Astrocyte of the cerebellum (primary cell): Measurements from ENCODE around the gene MYBPC2.

Experiments used
- DNase-seq: peaks from one replicate; pipeline ENCODE4 v3.0.0-alpha.2; 2011; ENCODE audit warnings: low read depth
- H3K4me3 ChIP-seq: 2 replicates; pipeline ENCODE4 v1.5.1; 2011; ENCODE audit warnings: mild to moderate bottlenecking, low read depth, low read length, moderate library complexity
- CTCF ChIP-seq: IDR thresholded peaks from 2 replicates; pipeline ENCODE4 v1.5.1; 2012; ENCODE audit warnings: low read length, low read depth, moderate library complexity, mild to moderate bottlenecking; ENCODE audit errors: missing control alignments
- in situ Hi-C: cut with HindIII; loops from 2 replicates; pipeline ENCODE4 v1.10.0; 2017; ENCODE audit warnings: low sequenced_read_pairs

The MYBPC2 gene

GRCh38 chr19:50432221-50433028, at the start of gene MYBPC2:
Gene MYBPC2, plus strand, starts transcription at chr19:50432892. Its CDS starts 62 bp downstream, at chr19:50432954.
- no peak for TF ChIP-seq CTCF
- in situ Hi-C loops = no loop called here
- DNase-seq = no peak
- H3K4me3 ChIP-seq = peak within 1 kb of the TSS; percentile 51

- no peak for TF ChIP-seq CTCF
- in situ Hi-C loops = no loop called here
- peak overlapping the region; percentile 66 for H3K4me3 ChIP-seq
- no peak for DNase-seq
Observed at GRCh38 chr19:50383001-50383851, 49.5 kb upstream of the MYBPC2 start.

GRCh38 chr19:50383852-50384684, 48.6 kb upstream of the MYBPC2 start, which contains the start of gene POLD1:
Gene POLD1, plus strand, starts transcription at chr19:50384347. Its CDS starts 14,505 bp downstream, at chr19:50398852.
- in situ Hi-C loops = no loop called here
- TF ChIP-seq CTCF = no peak

GRCh38 chr19:50384685-50385535, 47.8 kb upstream of the MYBPC2 start:
- in situ Hi-C loops = no loop called here
- TF ChIP-seq CTCF = no peak
- no peak for DNase-seq
- peak overlapping the region; percentile 66 for H3K4me3 ChIP-seq

More at GRCh38 chr19:50383852-50384684, 48.6 kb upstream of the MYBPC2 start, which contains the start of gene POLD1:
- DNase-seq = peak; percentile 89
- H3K4me3 ChIP-seq = peak within 1 kb of the TSS; percentile 66

GRCh38 chr19:50387176-50387867, 45.4 kb upstream of the MYBPC2 start:
- DNase-seq = no peak
- H3K4me3 ChIP-seq = no peak overlapping the region
- in situ Hi-C loops = no loop called here
- no peak for TF ChIP-seq CTCF
